Stimulated activated CD4-positive, alpha-beta T cell treated with anti-CD3 and anti-CD28 coated beads, TNF-alpha, amount 100 ng/mL, for 24 hours (primary cell): ENCODE results near the gene CPN2.

ENCODE experiments used
- DNase-seq, 3 experiments: peaks; one replicate each; pipeline ENCODE4 v3.0.0-alpha.2; 2020; ENCODE audit warnings: low read depth in 3 of 3

The CPN2 gene

DNA sequence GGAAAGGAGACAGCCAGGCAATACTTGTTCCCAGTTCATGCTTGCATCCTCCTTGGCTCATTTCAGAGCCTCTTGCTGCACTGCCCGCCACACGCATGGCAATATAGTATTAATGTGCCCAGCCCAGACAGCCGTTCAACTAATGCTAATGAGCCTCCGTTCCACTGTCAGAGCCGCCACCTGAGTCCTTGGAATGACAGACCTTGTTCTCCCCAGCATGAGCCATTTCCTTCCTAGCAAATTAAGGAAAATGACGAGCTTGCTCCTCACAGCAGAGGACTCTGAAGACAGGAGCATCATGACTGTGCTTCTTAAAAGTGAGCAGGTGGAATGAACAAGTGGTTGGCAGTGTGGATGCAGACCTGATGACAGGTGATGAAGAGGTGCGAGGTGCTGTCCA lies 29.2 kb upstream of the CPN2 start:
- no peak for DNase-seq

DNA sequence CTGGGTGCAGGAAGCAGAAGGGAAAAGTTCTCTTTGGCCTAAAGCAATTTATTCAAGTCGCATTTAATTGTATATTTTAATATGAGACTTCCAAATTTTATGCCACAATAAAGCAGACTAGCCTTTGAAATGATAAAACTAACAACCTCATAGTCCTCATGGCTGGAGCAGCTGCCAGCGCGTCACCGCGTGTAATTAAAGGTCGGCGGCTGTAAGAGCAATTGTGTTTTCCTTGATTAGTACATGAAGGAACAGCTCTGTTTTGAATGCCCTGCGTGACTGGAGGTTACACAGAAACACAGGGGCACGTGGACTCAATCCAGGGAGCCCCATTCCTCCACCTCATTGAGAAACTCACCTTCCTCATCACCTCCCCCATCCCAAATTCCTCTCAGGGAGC lies 28.5 kb upstream of the CPN2 start:
- no peak for DNase-seq

DNA sequence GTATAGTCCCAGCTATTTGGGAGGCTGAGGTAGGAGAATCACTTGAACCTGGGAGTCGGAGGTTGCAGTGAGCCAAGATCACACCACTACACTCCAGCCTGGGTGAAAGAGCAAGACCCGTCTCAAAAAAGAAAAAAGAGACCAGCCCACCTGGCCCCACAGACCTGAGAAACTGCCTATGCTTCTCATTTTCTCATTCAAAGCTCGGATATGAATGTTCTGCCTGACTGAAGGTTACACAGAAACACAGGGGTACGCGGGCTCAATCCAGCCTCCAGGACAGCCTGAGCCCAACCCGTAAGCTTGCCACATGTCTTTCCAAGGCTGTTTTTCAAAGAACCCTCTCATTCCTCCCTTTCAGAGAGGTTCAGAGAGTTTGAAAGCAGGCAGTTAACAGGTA lies 28.1 kb upstream of the CPN2 start:
- no peak for DNase-seq

DNA sequence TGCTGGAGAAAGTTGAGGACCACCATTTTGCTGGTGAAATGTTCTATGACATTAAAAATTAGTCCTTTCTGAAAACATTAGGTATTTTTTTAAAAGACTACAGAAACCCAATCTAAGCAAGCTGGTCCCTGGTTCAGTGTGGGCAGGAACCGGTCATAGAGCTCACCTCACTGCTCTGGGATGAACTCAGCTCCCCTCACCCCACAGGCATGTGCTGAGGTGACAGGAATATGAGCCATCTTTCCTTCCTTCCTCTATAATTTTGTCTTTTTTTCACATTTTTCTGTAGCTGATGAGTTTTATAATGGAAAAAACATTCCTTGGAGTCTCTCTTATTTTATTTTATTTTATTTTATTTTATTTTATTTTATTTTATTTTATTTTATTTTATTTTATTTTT lies 26.6 kb upstream of the CPN2 start:
- DNase-seq = no peak

DNA sequence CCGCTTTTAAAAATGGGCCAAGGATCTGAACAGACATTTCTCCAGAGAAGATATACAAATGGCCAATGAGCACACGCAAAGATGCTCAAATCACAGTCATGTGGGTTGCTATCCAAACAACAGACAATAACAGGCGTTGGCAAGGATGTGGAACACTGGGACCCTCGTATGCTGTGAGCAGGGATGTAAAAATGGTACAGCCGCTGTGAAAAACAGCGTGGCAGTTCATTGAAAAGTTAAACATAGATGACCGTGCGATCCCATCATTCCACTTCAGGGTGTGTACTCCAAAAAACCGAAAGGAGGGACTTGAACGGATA lies 25.1 kb upstream of the CPN2 start:
- DNase-seq = no peak

DNA sequence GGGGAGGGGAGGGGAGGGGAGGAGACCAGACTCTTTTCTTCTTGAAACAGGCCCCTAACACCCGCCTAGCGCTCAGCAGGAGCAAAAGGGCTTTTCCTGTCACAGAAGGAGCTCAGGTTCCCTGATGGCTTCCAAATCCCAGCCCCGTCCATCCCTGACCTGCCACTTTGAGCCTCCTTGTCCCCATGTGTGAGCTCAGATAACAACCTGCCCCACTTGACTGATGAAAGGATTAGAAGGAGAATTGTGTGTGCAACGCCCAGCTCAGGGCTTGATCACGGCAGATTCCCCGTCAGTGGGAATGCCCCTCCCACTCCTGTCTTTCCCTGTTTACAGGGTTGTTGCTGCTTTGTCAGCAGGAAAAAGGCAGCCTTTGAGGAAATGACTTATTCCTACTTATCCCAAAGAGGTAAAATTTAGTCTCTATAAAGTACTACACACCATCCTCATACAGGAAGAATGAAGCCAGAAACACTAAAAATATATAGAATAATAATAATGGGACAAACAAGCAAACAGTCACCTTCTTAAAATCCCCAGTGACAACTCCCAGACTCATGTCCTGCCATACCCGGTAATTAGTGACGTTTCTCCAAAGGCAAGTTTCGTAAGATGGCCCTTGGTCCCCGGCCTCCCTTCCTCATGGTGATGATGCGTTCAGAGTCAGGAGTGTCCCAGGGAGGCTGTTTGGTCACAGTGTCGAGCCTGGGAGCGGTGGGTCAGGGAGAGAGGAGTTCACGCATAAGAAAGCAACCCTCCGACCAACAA lies 24.5 kb upstream of the CPN2 start:
- no peak for DNase-seq

DNA sequence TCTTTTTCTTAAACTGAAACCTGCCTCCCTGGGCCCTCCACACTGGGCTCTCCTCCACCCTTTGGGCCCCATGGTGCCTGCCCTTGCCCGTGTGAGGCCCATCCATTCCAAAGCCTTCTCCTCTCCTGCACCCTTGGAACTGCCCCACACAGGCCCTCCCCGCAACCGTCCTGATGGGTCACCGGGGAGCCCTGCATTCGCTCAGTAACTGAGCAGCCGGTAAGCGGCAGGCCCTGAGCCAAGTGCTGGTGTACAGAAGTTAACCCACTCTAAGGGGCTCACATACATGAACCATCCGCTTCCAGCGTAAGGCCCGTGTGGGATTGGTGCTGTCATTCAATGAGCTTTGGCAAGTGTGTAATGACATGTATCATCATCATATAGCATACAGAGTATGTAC lies 23.8 kb upstream of the CPN2 start:
- no peak for DNase-seq

DNA sequence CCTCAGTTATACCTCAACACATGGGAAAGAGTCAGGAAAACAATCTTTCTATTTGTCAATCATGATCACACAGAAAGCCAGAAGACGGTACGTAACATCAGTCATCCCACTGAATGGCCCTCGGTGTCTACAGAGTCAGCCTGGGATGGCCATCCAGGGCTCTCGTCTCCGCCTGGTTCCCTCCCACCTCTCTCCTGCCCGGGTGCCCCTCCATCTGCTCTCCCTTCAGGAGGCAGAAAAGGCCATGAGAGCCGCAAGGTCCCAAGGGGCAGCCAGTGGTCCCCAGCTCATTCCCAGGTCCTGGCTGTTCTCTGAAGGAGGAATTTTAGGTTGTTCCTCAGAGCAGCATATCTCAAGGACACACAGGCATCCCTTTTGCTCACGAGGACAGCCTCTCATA lies 22.8 kb upstream of the CPN2 start:
- DNase-seq = no peak

DNA sequence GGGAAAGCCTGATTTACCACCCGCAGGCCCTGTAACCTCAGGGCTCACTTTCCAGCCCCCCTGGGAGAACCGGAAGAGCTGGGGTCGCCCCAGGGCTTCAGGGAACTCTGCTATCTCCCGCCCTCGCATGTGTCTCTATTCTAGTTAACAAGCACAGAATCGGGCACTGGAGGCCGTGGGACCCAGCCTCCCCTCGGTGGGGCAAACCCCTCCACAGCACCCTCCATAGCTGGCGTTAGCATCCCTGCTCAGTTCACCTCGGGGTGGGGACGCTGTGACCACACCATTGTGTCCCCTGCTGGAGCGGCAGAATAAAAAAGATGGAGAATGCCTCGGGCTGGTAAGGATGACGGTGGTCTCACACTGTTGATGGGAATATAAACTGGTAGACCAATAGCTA lies 21.9 kb upstream of the CPN2 start:
- DNase-seq = no peak

DNA sequence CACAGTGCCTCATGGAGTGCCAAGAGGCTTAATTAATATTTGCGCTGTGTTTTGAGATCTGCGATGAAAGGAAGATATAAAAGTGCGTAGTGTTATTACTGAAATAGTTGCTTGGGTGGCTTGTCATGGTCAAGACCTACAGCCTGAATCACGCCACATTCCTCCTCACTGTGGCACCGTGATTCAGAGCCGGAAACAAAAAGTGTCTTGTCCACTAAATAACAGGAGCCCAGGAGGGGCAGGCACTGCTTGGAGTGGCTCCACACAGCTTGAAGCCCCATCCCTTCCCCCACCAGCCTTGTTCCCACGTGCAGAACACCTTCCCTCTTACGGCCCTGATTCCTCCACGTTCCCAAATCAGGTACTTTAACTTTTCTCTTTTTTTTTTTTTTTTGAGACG lies 19.6 kb upstream of the CPN2 start:
- no peak for DNase-seq

DNA sequence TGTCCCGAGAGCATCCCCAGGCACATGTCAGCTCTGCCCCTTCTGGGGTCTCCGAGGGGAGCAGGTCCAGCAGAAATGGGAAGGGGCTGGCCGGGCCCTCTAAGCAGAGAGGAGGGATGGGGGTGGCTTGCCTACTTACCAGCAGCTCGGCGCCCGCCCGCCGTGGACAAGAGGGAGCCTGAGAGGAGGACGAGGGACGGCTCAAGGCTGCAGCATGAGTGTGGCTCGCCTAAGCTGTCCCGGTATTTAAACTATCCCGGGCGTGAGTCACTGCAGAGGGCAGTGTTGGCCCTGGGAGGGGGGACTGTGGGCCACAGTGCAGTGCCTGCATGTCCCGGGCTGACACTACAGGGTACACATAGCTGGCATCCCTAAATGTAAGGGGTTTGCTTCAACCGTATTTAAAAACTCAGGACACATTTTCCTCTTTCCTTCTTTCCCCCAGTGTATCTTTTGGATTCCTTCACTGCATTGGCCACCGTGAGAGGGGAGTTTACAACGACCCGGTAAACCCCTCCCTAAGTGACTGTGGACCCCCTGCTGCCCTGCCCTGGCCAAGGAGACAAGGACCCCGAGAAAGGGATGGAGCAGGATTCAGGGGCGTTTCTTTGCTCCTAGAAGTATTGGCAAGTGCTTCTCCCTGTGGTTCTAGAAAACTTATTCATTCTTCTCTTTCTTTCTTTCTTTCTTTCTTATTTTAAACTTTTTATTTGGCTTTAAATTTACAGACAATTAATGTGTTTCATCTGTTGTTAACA lies 18.6 kb upstream of the CPN2 start, which contains the start of gene LRRC15:
Gene LRRC15, minus strand, starts transcription at position 222 of the 758 bp plus-strand sequence. CDS start 8,700 bp downstream, outside the sequence.
- no peak for DNase-seq

DNA sequence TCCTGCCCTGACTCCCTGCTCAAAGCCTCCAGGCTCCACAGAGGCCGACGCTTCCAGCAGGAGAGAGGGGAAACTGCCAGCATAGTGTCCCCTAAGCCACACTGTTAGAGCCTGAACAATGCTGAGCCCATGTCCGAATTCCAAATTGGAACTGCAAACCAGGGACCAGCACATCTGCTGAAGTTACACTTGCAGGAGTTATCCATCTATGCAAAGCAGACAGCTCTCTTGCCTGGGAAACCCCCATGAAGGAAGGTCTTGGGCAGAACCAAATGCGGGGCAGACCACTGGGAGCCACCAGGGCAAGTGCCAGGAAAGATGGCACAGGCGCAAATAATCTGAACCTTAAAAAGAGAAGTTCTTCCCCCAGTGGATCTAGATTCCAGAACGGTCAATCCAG lies 17.8 kb upstream of the CPN2 start:
- no peak for DNase-seq

DNA sequence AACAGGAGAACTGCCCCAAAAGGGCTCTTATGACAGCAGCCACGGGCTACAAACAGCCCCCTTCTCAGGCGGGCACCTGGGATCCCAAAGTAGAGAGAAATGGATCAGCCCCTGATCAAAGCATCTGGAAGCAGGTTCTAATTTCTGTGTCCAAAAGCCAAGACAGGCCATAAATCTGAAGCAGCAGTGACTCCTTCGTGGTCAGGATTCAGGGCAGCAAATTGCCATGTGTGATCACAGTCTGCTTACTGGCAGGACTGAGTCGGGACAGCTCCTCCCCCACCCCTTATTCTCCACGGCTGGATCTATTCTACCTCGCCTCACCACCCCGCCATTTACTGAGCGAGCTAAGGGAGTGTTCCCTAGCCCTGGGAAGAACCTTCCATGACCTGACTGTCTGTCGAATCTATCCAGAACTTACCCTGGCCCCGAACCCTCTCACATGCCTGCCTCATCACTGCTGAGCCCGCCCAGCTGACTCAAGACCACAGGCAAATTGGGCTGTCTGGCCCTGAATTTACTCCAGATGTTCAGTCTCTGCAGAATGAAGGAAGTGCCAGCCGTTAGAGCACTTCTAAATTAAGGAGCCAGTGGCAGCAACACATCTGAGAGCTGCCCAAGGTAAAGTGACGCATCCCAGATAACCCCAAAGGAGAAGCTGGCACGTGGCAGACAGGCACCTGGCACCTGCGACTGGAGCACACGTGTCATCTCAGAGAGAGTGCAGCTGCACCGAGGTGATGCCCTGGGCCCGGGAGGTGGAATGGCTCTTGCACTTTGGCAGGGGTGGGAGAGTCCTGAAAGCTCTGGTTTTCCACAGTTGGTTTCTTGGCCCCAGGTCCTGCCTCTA lies 17.1 kb upstream of the CPN2 start:
- DNase-seq = no peak

DNA sequence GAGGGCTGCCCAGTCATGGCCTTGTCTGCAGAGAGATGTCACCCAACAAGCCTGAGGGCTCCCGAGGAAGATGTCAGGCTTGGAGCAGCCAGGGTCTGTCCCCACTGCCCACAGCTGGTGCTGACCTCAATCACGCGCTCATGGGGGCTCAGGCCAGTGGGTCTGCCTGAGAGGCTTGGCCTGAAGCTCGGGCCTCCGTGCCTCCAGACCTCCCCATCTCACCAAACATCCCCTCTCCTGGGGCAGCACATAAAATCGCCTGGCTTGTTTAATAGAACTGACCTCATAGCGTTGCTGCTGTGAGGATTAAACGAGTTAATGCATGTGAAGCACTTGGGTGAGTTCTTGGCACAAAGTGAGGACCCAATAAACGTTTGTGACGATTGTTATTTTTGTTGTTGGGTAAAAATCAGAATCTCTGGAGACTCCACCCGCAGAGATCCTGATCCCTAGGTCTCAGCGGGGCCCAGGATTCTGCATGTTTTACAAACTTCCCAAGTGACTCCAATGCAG lies 14.9 kb upstream of the CPN2 start:
- no peak for DNase-seq

DNA sequence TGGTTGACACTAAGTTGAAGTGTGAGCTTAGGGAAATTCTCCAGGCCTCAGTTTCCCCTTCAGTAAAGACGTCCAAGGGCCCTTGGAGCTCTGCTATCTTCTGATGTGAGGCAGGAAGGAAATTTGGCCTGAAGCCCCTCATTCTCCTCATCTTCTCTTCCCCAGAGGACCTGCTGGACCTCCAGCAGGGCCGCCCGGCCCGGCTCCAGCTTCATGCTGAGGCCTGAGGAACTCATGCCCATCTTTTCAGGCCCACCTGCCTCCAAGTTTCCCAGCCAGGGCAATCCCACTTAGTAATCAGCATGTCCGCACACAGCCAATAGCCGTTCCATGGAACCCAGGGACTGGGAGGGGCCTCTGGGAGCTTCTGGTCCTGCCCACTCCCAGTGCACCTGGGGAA lies 14.4 kb upstream of the CPN2 start:
- DNase-seq = no peak

DNA sequence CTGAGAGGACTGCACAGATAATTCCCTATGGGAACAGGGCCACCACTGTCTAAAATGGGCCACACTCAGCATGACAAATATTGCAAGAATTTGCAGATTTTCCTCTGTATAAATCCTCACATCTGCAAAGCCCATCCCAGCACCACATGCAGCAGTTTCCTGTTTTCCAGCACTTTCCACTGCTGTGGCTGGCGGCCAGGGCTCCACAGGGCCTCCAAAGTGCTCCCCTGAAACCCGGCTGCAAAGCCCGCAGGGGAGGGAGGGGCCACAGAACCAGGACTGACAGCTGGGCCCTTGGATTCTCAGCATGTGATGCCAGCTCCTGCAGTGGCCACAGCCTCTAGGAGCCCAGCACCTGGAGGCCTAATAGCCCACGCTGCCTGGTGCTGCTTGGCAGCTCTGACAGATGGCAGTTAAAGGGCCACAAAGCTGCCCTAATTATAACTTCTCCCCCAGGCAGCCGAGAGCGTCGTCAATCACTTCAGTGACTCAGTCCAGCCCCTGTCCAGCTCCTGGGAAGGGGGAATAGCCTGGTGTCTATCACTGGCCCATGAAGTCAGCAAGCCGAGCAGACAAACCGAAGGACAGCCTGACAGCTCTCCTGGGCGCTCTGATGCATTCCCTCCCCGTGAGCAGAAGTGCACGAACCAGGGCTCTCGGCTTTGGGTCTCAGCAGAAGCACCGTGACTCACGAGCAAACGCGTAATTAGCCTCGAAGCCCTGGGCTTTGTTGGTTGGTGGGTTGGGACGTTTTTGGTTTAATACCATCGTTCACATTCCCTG lies 13.7 kb upstream of the CPN2 start:
- no peak for DNase-seq

DNA sequence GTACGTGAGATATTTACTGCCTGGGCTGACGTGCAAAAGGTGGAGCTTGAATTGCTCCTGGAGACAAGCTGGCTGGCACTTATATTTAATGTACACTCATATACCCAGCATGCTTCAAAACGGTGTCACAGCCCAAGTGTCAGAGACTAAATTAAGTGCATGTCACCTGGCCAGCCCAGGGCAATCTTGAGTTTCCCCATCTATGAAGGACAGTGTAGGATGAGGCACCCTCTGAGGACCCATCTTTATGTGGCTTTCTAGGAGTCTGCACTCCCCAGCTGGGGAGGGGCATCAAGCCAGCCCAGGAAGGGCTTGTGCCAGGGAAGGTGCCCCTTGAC lies 13.2 kb upstream of the CPN2 start:
- no peak for DNase-seq

DNA sequence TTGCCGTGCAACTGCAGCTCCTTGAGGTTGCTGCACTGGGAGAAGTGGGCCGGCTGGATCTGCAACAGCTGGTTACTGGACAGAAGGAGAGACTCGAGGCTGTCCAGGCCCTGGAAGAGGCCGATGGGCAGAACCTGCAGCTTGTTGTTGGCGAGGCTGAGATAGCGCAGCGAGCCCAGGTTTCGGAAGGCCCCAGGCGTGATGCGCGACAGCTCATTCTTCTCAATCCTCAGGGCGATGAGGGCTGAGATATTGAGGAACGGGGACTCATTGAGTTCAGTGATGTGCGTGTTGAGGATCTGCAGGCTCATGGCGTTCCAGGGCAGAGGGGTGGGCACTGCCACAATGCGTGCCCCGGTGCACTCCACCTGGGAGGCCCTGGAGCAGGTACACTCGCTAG lies 9.4 kb upstream of the CPN2 start:
- no peak for DNase-seq

DNA sequence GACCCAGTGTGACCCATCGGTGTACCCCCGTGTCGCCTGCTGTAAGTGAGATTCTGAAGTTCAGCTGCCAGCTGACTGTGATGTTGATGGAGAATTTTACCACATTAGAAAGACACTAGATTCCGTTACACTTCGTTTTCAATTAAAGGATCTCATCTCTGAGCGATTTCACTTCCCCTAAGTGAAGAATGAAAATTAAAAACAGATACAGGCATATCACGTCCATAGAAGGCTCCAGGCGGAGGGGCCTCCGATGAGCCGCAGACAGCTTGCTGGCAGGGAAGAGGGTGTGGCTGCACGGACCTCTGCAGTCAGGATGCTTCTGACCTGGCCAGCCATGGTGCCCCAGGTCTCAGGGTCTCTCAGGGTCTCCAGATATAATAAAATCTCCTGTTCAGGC lies 6.6 kb upstream of the CPN2 start:
- DNase-seq = no peak

DNA sequence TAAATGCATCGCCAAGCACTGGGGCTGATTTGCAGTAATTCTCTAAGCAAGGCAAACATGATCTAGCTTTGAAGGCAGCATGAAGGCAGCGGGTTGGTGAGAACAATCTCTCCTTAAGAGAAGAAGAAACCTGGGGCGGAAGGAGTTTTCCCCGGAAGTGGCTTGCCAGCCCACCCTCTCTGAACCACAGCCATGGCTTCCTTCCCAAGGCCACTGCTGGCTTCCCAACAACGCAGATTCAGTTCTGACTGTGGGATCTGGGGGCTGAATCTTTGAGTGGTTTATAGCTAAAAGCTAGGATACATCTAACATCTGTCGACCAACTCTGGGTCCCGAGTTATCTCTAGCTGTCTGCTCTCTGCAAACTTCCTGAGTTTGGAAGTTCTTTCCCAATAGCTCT lies 4.3 kb upstream of the CPN2 start:
- no peak for DNase-seq

DNA sequence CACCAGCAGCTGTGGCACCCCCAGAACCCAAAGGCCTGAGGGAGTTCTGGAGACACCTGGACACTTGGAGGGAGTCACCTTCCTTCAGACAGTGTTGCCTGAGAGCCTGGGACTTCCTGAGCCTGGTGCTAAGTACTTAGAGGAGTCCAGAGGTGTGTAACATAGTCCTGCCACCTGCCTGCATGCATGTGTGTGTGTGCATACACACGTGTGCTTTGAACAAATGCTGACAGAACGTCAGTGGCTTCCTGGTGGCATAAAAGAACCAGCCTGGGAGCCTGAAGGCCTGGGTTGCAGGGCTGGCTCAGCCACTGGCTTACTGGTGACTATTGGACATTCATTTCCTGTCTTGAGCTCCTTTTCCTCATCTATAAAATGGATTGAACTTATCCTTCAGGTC lies 3.2 kb upstream of the CPN2 start:
- DNase-seq = no peak
